ENCODE measurements around the gene FNIP2.

GRCh38 chr4:158777423-158778155 is 8.8 kb downstream of the FNIP2 start:
- TF ChIP-seq CTCF (IDR thresholded peaks at IDR 0.05 in 8 of 11, conservative IDR thresholded peaks at IDR 0.05 in 3 of 11) (no peak), POLR2AphosphoS5 (IDR thresholded peaks at IDR 0.05) (no peak)
